Fibroblast of upper back skin (primary cell): ENCODE measurements around the gene MYOZ1.

Source experiments
- DNase-seq: peaks from one replicate; pipeline ENCODE4 v3.0.0-alpha.2; 2013

Gene MYOZ1

GRCh38 chr10:73591935-73592699 lies 49.2 kb downstream of the MYOZ1 start:
- DNase-seq: peak; percentile 13

- DNase-seq: peak; percentile 64
Measured at GRCh38 chr10:73590881-73591799, 50.1 kb downstream of the MYOZ1 start, which contains the start of gene USP54. Gene USP54, minus strand, starts transcription at chr10:73591342. Its CDS starts 15,684 bp downstream, at chr10:73575658.

- no peak for DNase-seq
Measured at GRCh38 chr10:73589563-73590126, 51.6 kb downstream of the MYOZ1 start.

GRCh38 chr10:73588656-73589055 lies 52.6 kb downstream of the MYOZ1 start:
- no peak for DNase-seq

GRCh38 chr10:73586583-73586984 lies 54.7 kb downstream of the MYOZ1 start:
- peak; percentile 81 for DNase-seq

- peak; percentile 13 for DNase-seq
Measured at GRCh38 chr10:73585327-73585726, 55.9 kb downstream of the MYOZ1 start.

GRCh38 chr10:73584737-73585136 lies 56.5 kb downstream of the MYOZ1 start:
- DNase-seq: peak; percentile 62

GRCh38 chr10:73581918-73582317 lies 59.4 kb downstream of the MYOZ1 start:
- DNase-seq: no peak
